PC-3 (cell line): ENCODE measurements around the gene PALD1.

Experiments used
- EZH2 ChIP-seq: fragments of 300-600 bp; sonication (generic); IDR thresholded peaks from one replicate; pipeline ENCODE4 v1.6.1; 2017; ENCODE audit warnings: antibody characterized with exemption, mild to moderate bottlenecking, low read length; ENCODE audit not compliant: unreplicated experiment
- EZH2phosphoT487 ChIP-seq: fragments of 300-600 bp; sonication (generic); IDR thresholded peaks from 2 replicates; pipeline ENCODE4 v1.6.1; 2018; ENCODE audit warnings: mild to moderate bottlenecking, antibody characterized with exemption, low read length, borderline replicate concordance
- TF ChIP-seq, protein P1 (sequence below): fragments of 300-600 bp; sonication (generic); conservative IDR thresholded peaks from 2 replicates; pipeline ENCODE4 v1.5.1; 2017; ENCODE audit warnings: antibody characterized with exemption, low read depth, mild to moderate bottlenecking, low read length

DNA sequence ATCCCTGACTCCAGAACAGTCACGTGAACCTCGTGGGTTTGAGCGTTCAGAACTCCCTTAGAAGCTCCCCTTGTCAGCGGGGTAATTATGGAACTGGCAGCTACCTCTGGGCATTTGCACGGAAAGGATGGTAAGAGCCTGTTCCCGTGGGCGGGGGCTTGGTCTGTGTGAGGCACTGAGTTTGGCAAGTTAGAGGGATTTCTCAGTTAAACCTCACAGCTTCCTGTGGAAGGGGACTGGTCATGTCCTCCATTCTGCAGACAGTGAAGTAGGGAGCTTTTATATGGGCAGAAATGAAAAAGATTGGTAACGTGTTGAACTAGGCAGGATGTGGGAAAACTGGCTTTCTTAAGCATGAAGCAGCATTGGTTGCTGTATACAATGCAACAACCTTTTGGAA is 16.0 kb downstream of the PALD1 start:
- TF ChIP-seq, protein P1, sequence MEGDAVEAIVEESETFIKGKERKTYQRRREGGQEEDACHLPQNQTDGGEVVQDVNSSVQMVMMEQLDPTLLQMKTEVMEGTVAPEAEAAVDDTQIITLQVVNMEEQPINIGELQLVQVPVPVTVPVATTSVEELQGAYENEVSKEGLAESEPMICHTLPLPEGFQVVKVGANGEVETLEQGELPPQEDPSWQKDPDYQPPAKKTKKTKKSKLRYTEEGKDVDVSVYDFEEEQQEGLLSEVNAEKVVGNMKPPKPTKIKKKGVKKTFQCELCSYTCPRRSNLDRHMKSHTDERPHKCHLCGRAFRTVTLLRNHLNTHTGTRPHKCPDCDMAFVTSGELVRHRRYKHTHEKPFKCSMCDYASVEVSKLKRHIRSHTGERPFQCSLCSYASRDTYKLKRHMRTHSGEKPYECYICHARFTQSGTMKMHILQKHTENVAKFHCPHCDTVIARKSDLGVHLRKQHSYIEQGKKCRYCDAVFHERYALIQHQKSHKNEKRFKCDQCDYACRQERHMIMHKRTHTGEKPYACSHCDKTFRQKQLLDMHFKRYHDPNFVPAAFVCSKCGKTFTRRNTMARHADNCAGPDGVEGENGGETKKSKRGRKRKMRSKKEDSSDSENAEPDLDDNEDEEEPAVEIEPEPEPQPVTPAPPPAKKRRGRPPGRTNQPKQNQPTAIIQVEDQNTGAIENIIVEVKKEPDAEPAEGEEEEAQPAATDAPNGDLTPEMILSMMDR: no peak
- TF ChIP-seq EZH2: no peak
- TF ChIP-seq EZH2phosphoT487: no peak
